Measurements from ENCODE around the gene ZFAND3. TPM values are rescaled to one million over a fixed set of nuclear protein-coding genes. Genes with fewer than 3 reads are reported as not detected.

The ZFAND3 gene
- total RNA-seq, 2 experiments from 2014 or later: 8.3 to 33.8 TPM

DNA sequence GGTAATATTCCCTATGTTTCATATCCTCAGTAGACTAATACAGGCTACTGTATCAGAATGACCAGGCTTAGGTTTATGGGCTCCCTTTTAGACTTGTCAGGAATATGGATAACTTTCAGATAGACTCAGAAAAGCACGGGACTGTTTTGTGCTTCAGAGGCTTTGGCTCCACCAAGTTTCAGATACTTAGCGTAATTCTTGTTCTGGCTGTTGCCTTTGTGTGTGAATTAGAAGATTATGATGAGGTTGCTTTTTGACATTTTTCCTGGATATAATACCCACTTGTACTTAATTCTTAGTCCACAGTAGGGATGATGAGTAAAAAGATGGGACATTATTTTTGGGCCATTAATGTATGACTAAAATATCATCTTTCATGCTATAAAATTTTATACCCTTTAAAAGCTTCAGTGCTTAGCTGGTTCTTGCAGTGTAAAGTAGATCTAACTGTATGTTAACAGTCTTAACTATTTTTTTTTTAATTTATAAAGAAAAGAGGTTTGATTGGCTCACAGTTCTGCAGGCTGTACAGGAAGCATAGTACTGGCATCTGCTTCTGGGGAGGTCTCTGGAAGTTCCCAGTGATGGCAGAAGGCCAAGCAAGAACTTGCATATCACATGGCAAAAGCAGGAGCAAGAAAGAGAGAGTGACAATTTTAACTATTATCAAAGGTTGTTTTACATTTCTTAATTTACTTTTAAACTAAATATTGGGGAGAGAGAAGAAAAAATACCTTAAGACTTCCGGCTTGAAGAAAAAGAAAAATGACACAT lies 120.7 kb downstream of the ZFAND3 start:
- CTCF ChIA-PET (ENCODE audit: unreplicated experiment): no interaction called here
- Histone ChIP-seq H3K4me1 (ENCODE audit: insufficient read depth, low read length, poor library complexity, severe bottlenecking) (peaks cover 26% of the 10 kb centered on the region), H3K4me3 (ENCODE audit: low read depth, low read length, poor library complexity, severe bottlenecking) (no peak overlapping the region), H3K36me3 (ENCODE audit: insufficient read depth, low read length) (no peaks in the 10 kb centered on the region), H3K79me2 (ENCODE audit: insufficient read depth, low read depth, low read length) (no peaks in the 10 kb centered on the region), H4K20me1 (ENCODE audit: insufficient read depth, low read length) (no peaks in the 10 kb centered on the region; the same call in 1 of the 2 replicates), H3K4me2 (ENCODE audit: low read length) (no peak overlapping the region), H3K27ac (ENCODE audit: low read depth, low read length, poor library complexity, severe bottlenecking) (no peak overlapping the region), H3K9me2 (ENCODE audit: insufficient read depth, low read length) (no peaks in the 10 kb centered on the region), H2AFZ (ENCODE audit: low read length) (no peak overlapping the region), H3K9me3 (ENCODE audit: low read length) (no peaks in the 10 kb centered on the region)
- DNase-seq (ENCODE audit: low spot score): no peak
- POLR2A ChIA-PET: no interaction called here
- TF ChIP-seq, protein P1, sequence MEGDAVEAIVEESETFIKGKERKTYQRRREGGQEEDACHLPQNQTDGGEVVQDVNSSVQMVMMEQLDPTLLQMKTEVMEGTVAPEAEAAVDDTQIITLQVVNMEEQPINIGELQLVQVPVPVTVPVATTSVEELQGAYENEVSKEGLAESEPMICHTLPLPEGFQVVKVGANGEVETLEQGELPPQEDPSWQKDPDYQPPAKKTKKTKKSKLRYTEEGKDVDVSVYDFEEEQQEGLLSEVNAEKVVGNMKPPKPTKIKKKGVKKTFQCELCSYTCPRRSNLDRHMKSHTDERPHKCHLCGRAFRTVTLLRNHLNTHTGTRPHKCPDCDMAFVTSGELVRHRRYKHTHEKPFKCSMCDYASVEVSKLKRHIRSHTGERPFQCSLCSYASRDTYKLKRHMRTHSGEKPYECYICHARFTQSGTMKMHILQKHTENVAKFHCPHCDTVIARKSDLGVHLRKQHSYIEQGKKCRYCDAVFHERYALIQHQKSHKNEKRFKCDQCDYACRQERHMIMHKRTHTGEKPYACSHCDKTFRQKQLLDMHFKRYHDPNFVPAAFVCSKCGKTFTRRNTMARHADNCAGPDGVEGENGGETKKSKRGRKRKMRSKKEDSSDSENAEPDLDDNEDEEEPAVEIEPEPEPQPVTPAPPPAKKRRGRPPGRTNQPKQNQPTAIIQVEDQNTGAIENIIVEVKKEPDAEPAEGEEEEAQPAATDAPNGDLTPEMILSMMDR (conservative IDR thresholded peaks at IDR 0.05; ENCODE audit: low read length): no peak
- no peak for TF ChIP-seq EZH2phosphoT487 (IDR thresholded peaks at IDR 0.05; ENCODE audit: borderline replicate concordance, low read depth, low read length)
- intact Hi-C loops (cut with micrococcal nuclease; ENCODE audit: unreplicated experiment): no loop called here
- BruUV-seq (replicated peaks): no TSS peak

DNA sequence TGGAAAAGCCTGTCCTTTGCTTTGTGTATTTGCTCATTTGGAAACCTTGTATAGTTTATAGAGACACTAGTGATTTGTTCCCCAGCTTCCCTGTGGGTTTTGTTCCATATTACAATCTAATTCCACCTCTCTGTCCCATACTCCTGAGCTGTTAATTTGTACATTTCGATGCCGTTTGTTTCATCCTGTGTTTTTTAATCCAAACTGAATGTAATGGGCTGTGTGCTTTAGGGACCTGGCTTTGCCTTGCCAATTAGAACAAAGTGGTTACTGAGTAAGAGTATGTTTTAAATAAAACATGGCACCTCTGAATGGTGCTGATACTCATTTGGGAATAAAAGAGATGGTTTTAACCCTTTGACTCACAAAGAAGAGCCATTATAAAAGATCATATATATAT lies 122.3 kb downstream of the ZFAND3 start:
- Histone ChIP-seq H3K36me3 (ENCODE audit: insufficient read depth, low read length) (no peaks in the 10 kb centered on the region), H2AFZ (ENCODE audit: low read length) (no peak overlapping the region), H3K9me3 (ENCODE audit: low read length) (no peaks in the 10 kb centered on the region), H3K9me2 (ENCODE audit: insufficient read depth, low read length) (no peaks in the 10 kb centered on the region), H4K20me1 (ENCODE audit: insufficient read depth, low read length) (peaks cover 5% of the 10 kb centered on the region; the same call in 1 of the 2 replicates), H3K79me2 (ENCODE audit: insufficient read depth, low read depth, low read length) (no peaks in the 10 kb centered on the region), H3K4me3 (ENCODE audit: low read depth, low read length, poor library complexity, severe bottlenecking) (no peak overlapping the region), H3K4me1 (ENCODE audit: insufficient read depth, low read length, poor library complexity, severe bottlenecking) (peaks cover 20% of the 10 kb centered on the region), H3K4me2 (ENCODE audit: low read length) (no peak overlapping the region), H3K27ac (ENCODE audit: low read depth, low read length, poor library complexity, severe bottlenecking) (no peak overlapping the region)
- no TSS peak for BruUV-seq (replicated peaks)
- TF ChIP-seq EZH2phosphoT487 (IDR thresholded peaks at IDR 0.05; ENCODE audit: borderline replicate concordance, low read depth, low read length): no peak
- TF ChIP-seq, protein P1 (conservative IDR thresholded peaks at IDR 0.05; ENCODE audit: low read length): no peak
- ChIA-PET POLR2A (interaction anchor here (1.1 kb wide), 1 partner anchor 15 kb away, joined by 3 read pairs; no protein-coding TSS in a partner anchor), CTCF (ENCODE audit: unreplicated experiment) (interaction anchor here (1.1 kb wide), 1 partner anchor 58 kb away, joined by 4 read pairs; no protein-coding TSS in a partner anchor)
- intact Hi-C loops (cut with micrococcal nuclease; ENCODE audit: unreplicated experiment): no loop called here
- no peak for DNase-seq (ENCODE audit: low spot score)

All from OCI-LY7 (cell line).